Measurements from ENCODE around the gene CASQ1. TPM values are rescaled to one million over a fixed set of nuclear protein-coding genes. Genes with fewer than 3 reads are reported as not detected.

The CASQ1 gene
- total and polyA plus RNA-seq, 2 donors (not counting 1 experiment from before 2014, with no cell fraction given), result not detected

DNA sequence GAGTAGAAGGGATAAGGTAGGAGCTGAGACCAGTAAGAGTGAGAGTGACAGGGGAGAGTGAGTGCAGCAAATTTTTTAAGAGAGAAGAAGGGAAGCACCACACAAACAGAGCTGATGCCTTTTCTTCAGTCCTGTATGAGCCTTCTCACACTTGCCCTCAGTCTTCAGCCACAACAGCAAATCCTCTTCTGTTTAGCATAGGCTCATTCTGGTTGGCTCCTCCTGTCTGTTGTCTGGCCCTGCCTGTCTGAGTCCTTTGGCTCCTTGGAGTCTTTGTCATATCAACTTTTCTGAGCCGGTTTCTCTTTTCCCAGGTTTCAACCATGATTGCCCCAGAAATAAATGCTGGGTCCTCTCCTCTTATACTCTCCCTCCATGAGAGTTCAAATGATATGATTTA lies 12.7 kb upstream of the CASQ1 start:
- no peak overlapping the region for H3K27ac ChIP-seq (ENCODE audit: low read length in 2 of 2)
- Mint-ChIP-seq H3K4me3 (no peak overlapping the region), H3K27me3 (peaks cover 31% of the 10 kb centered on the region), H3K4me1 (no peaks in the 10 kb centered on the region), H3K27ac (no peak overlapping the region), H3K9me3 (ENCODE audit: insufficient read depth) (no peaks in the 10 kb centered on the region)
- no peak overlapping the region for H2AFZ ChIP-seq (ENCODE audit: insufficient read depth, low read depth, low read length, poor library complexity, severe bottlenecking)
- H3K79me2 ChIP-seq (ENCODE audit: control insufficient read depth, insufficient read depth, low read length), result no peaks in the 10 kb centered on the region
- H3K27me3 ChIP-seq (replicated peaks in 1 of 4; ENCODE audit: control extremely low read depth in 1 of 4, control insufficient read depth in 3 of 4, insufficient read depth in 4 of 4, low read length in 3 of 4), result peaks cover 0 to 3% (median 0%) of the 10 kb centered on the region in 4 experiments
- H3K4me2 ChIP-seq (replicated peaks; ENCODE audit: low read depth, low read length, poor library complexity, severe bottlenecking), result no peak overlapping the region
- no peaks in the 10 kb centered on the region for H3K4me1 ChIP-seq (ENCODE audit: control insufficient read depth in 2 of 2, insufficient read depth in 2 of 2, low read length in 2 of 2)
- ChIA-PET CTCF (no interaction called here), POLR2A (no interaction called here)
- no peak for TF ChIP-seq EZH2 (IDR thresholded peaks at IDR 0.05; ENCODE audit: borderline replicate concordance, insufficient read depth, low read depth, low read length, poor library complexity, severe bottlenecking)
- TF ChIP-seq, protein P1, sequence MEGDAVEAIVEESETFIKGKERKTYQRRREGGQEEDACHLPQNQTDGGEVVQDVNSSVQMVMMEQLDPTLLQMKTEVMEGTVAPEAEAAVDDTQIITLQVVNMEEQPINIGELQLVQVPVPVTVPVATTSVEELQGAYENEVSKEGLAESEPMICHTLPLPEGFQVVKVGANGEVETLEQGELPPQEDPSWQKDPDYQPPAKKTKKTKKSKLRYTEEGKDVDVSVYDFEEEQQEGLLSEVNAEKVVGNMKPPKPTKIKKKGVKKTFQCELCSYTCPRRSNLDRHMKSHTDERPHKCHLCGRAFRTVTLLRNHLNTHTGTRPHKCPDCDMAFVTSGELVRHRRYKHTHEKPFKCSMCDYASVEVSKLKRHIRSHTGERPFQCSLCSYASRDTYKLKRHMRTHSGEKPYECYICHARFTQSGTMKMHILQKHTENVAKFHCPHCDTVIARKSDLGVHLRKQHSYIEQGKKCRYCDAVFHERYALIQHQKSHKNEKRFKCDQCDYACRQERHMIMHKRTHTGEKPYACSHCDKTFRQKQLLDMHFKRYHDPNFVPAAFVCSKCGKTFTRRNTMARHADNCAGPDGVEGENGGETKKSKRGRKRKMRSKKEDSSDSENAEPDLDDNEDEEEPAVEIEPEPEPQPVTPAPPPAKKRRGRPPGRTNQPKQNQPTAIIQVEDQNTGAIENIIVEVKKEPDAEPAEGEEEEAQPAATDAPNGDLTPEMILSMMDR (IDR thresholded peaks at IDR 0.05), result no peak
- no CpG with 5 or more reads among the region's 1 CpG for WGBS (ENCODE audit: insufficient coverage)
- intact Hi-C loops (cut with micrococcal nuclease), result no loop called here
- H3K36me3 ChIP-seq (replicated peaks in 1 of 2; ENCODE audit: control extremely low read depth in 1 of 2, control insufficient read depth in 1 of 2, extremely low read depth in 1 of 2, insufficient read depth in 2 of 2, low read length in 1 of 2), result no peaks in the 10 kb centered on the region
- DNase-seq, result no peak
- H3K4me3 ChIP-seq (ENCODE audit: control extremely low read depth in 1 of 5, extremely low read depth in 1 of 5, insufficient read depth in 1 of 5, low read depth in 2 of 5, low read length in 4 of 5), result no peak overlapping the region
- no peak for ATAC-seq (ENCODE audit: low read depth)
- no peaks in the 10 kb centered on the region for H4K20me1 ChIP-seq (ENCODE audit: control insufficient read depth, insufficient read depth, low read length, poor library complexity, severe bottlenecking)
- no peaks in the 10 kb centered on the region for H3K9me3 ChIP-seq (ENCODE audit: control extremely low read depth in 1 of 3, control insufficient read depth in 2 of 3, insufficient read depth in 1 of 3, low read length in 2 of 3)
- no peak overlapping the region for H3K9ac ChIP-seq (ENCODE audit: low read length)

DNA sequence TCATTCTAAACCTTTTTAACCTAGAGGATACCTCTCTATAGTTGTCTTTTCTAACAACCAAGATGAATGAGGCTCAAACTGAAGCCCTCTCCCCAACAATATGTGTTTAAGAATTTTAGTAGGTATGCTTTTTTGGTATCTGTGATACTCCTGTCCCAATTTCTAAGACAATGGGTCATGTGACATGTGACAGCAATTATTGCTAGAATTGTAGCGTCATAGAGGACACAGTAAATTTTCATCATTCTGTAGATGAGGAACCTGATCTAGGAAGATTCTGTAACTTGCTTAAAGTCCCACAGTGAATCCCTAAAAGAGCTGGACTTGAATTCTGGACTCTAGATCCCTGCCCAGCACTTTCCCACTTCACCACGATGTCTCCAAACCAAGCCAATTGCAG lies 11.6 kb upstream of the CASQ1 start:
- TF ChIP-seq, protein P1 (IDR thresholded peaks at IDR 0.05), result no peak
- no peak for TF ChIP-seq EZH2 (IDR thresholded peaks at IDR 0.05; ENCODE audit: borderline replicate concordance, insufficient read depth, low read depth, low read length, poor library complexity, severe bottlenecking)
- Mint-ChIP-seq H3K27ac (no peak overlapping the region), H3K9me3 (ENCODE audit: insufficient read depth) (no peaks in the 10 kb centered on the region), H3K27me3 (peaks cover 37% of the 10 kb centered on the region), H3K4me1 (no peaks in the 10 kb centered on the region), H3K4me3 (no peak overlapping the region)
- intact Hi-C loops (cut with micrococcal nuclease), result no loop called here
- ATAC-seq (ENCODE audit: low read depth) (no peak), DNase-seq (no peak)
- H3K9ac ChIP-seq (ENCODE audit: low read length), result no peak overlapping the region
- H3K4me1 ChIP-seq (ENCODE audit: control insufficient read depth in 2 of 2, insufficient read depth in 2 of 2, low read length in 2 of 2), result no peaks in the 10 kb centered on the region
- no peaks in the 10 kb centered on the region for H4K20me1 ChIP-seq (ENCODE audit: control insufficient read depth, insufficient read depth, low read length, poor library complexity, severe bottlenecking)
- H3K79me2 ChIP-seq (ENCODE audit: control insufficient read depth, insufficient read depth, low read length), result no peaks in the 10 kb centered on the region
- no peak overlapping the region for H3K27ac ChIP-seq (ENCODE audit: low read length in 2 of 2)
- no peak overlapping the region for H3K4me2 ChIP-seq (replicated peaks; ENCODE audit: low read depth, low read length, poor library complexity, severe bottlenecking)
- 100% methylated on average over 2 of the region's 2 CpGs for WGBS (ENCODE audit: insufficient coverage)
- peaks cover 0 to 3% (median 0%) of the 10 kb centered on the region in 4 experiments for H3K27me3 ChIP-seq (replicated peaks in 1 of 4; ENCODE audit: control extremely low read depth in 1 of 4, control insufficient read depth in 3 of 4, insufficient read depth in 4 of 4, low read length in 3 of 4)
- H3K4me3 ChIP-seq (ENCODE audit: control extremely low read depth in 1 of 5, extremely low read depth in 1 of 5, insufficient read depth in 1 of 5, low read depth in 2 of 5, low read length in 4 of 5), result no peak overlapping the region
- ChIA-PET CTCF (interaction anchor here (1.5 kb wide), 1 partner anchor 14 kb away, joined by 3 read pairs; no protein-coding TSS in a partner anchor), POLR2A (no interaction called here)
- no peaks in the 10 kb centered on the region for H3K9me3 ChIP-seq (ENCODE audit: control extremely low read depth in 1 of 3, control insufficient read depth in 2 of 3, insufficient read depth in 1 of 3, low read length in 2 of 3)
- no peak overlapping the region for H2AFZ ChIP-seq (ENCODE audit: insufficient read depth, low read depth, low read length, poor library complexity, severe bottlenecking)
- no peaks in the 10 kb centered on the region for H3K36me3 ChIP-seq (replicated peaks in 1 of 2; ENCODE audit: control extremely low read depth in 1 of 2, control insufficient read depth in 1 of 2, extremely low read depth in 1 of 2, insufficient read depth in 2 of 2, low read length in 1 of 2)

All from B cell (primary cell).